Measurements from ENCODE around the gene CNTN1.

Gene CNTN1

GRCh38 chr12:40762072-40762471 lies 69.8 kb downstream of the CNTN1 start:
- no peaks in the 10 kb centered on the region for H3K79me2 ChIP-seq (ENCODE audit: control insufficient read depth, insufficient read depth, low read length)
- no peak overlapping the region for H4K8ac ChIP-seq (ENCODE audit: low read depth, low read length)
- no peak overlapping the region for H2AK5ac ChIP-seq (ENCODE audit: low read length)
- no peak overlapping the region for H3K9ac ChIP-seq (ENCODE audit: low read length)
- H3K79me1 ChIP-seq (ENCODE audit: low read length): no peaks in the 10 kb centered on the region
- no peak overlapping the region for H2BK120ac ChIP-seq (ENCODE audit: low read depth, low read length)
- WGBS (ENCODE audit: extremely low coverage, insufficient coverage, low lambda C conversion rate): no CpG with 5 or more reads among the region's 1 CpG
- no peak overlapping the region for H3K18ac ChIP-seq (ENCODE audit: low read length)
- H3K56ac ChIP-seq (ENCODE audit: low read length): no peak overlapping the region
- no peak overlapping the region for H3K4ac ChIP-seq (ENCODE audit: low read depth, low read length)
- H4K5ac ChIP-seq (ENCODE audit: low read length): no peak overlapping the region
- H3K27me3 ChIP-seq (ENCODE audit: insufficient read depth, low read length, poor library complexity): no peaks in the 10 kb centered on the region
- peak; percentile 12 for DNase-seq
- no peak overlapping the region for H3K4me3 ChIP-seq (ENCODE audit: low read length)
- no peak overlapping the region for H3K27ac ChIP-seq (ENCODE audit: low read depth, low read length)
- no peak overlapping the region for H3K4me2 ChIP-seq (ENCODE audit: low read length)
- H3K23ac ChIP-seq (ENCODE audit: low read length): no peak overlapping the region
- H2BK15ac ChIP-seq (replicated peaks; ENCODE audit: low read depth): no peak overlapping the region
- no peaks in the 10 kb centered on the region for H3K4me1 ChIP-seq (ENCODE audit: control insufficient read depth, low read depth, low read length)
- no peaks in the 10 kb centered on the region for H3K36me3 ChIP-seq (ENCODE audit: control insufficient read depth, insufficient read depth, low read length)
- no peak overlapping the region for H2BK5ac ChIP-seq (ENCODE audit: low read length)

- Histone ChIP-seq H3K4me2 (ENCODE audit: low read length) (no peak overlapping the region), H3K4ac (ENCODE audit: low read depth, low read length) (no peak overlapping the region), H3K18ac (ENCODE audit: low read length) (no peak overlapping the region), H3K27me3 (ENCODE audit: insufficient read depth, low read length, poor library complexity) (no peaks in the 10 kb centered on the region), H3K56ac (ENCODE audit: low read length) (no peak overlapping the region), H3K23ac (ENCODE audit: low read length) (no peak overlapping the region), H2BK5ac (ENCODE audit: low read length) (no peak overlapping the region), H2BK120ac (ENCODE audit: low read depth, low read length) (no peak overlapping the region), H4K8ac (ENCODE audit: low read depth, low read length) (no peak overlapping the region), H3K27ac (ENCODE audit: low read depth, low read length) (no peak overlapping the region), H3K4me3 (ENCODE audit: low read length) (no peak overlapping the region), H3K36me3 (ENCODE audit: control insufficient read depth, insufficient read depth, low read length) (no peaks in the 10 kb centered on the region), H2BK15ac (replicated peaks; ENCODE audit: low read depth) (no peak overlapping the region), H4K5ac (ENCODE audit: low read length) (no peak overlapping the region), H3K79me1 (ENCODE audit: low read length) (no peaks in the 10 kb centered on the region), H2AK5ac (ENCODE audit: low read length) (no peak overlapping the region), H3K9ac (ENCODE audit: low read length) (no peak overlapping the region), H3K4me1 (ENCODE audit: control insufficient read depth, low read depth, low read length) (no peaks in the 10 kb centered on the region), H3K79me2 (ENCODE audit: control insufficient read depth, insufficient read depth, low read length) (no peaks in the 10 kb centered on the region)
- no peak for DNase-seq
- WGBS (ENCODE audit: extremely low coverage, insufficient coverage, low lambda C conversion rate): no CpG with 5 or more reads among the region's 8 CpGs
Measured at GRCh38 chr12:40768125-40768864, 76.1 kb downstream of the CNTN1 start.

GRCh38 chr12:40769846-40770245 lies 77.6 kb downstream of the CNTN1 start:
- H4K8ac ChIP-seq (ENCODE audit: low read depth, low read length): no peak overlapping the region
- H3K23ac ChIP-seq (ENCODE audit: low read length): no peak overlapping the region
- H3K4me3 ChIP-seq (ENCODE audit: low read length): no peak overlapping the region
- no peak overlapping the region for H3K4me2 ChIP-seq (ENCODE audit: low read length)
- DNase-seq: no peak
- H3K4me1 ChIP-seq (ENCODE audit: control insufficient read depth, low read depth, low read length): no peaks in the 10 kb centered on the region
- no peak overlapping the region for H3K4ac ChIP-seq (ENCODE audit: low read depth, low read length)
- H2AK5ac ChIP-seq (ENCODE audit: low read length): no peak overlapping the region
- no peaks in the 10 kb centered on the region for H3K79me1 ChIP-seq (ENCODE audit: low read length)
- H3K27ac ChIP-seq (ENCODE audit: low read depth, low read length): no peak overlapping the region
- H3K18ac ChIP-seq (ENCODE audit: low read length): no peak overlapping the region
- no peaks in the 10 kb centered on the region for H3K27me3 ChIP-seq (ENCODE audit: insufficient read depth, low read length, poor library complexity)
- no CpG with 5 or more reads among the region's 2 CpGs for WGBS (ENCODE audit: extremely low coverage, insufficient coverage, low lambda C conversion rate)
- H4K5ac ChIP-seq (ENCODE audit: low read length): no peak overlapping the region
- no peak overlapping the region for H2BK15ac ChIP-seq (replicated peaks; ENCODE audit: low read depth)
- no peak overlapping the region for H2BK5ac ChIP-seq (ENCODE audit: low read length)
- no peak overlapping the region for H3K56ac ChIP-seq (ENCODE audit: low read length)
- no peaks in the 10 kb centered on the region for H3K79me2 ChIP-seq (ENCODE audit: control insufficient read depth, insufficient read depth, low read length)
- H3K36me3 ChIP-seq (ENCODE audit: control insufficient read depth, insufficient read depth, low read length): no peaks in the 10 kb centered on the region
- H2BK120ac ChIP-seq (ENCODE audit: low read depth, low read length): no peak overlapping the region
- no peak overlapping the region for H3K9ac ChIP-seq (ENCODE audit: low read length)

GRCh38 chr12:40770781-40771180 lies 78.5 kb downstream of the CNTN1 start:
- WGBS (ENCODE audit: extremely low coverage, insufficient coverage, low lambda C conversion rate): no CpG with 5 or more reads among the region's 2 CpGs
- Histone ChIP-seq H3K18ac (ENCODE audit: low read length) (no peak overlapping the region), H3K4me3 (ENCODE audit: low read length) (no peak overlapping the region), H3K4me2 (ENCODE audit: low read length) (no peak overlapping the region), H2AK5ac (ENCODE audit: low read length) (no peak overlapping the region), H3K9ac (ENCODE audit: low read length) (no peak overlapping the region), H3K79me1 (ENCODE audit: low read length) (no peaks in the 10 kb centered on the region), H4K5ac (ENCODE audit: low read length) (no peak overlapping the region), H3K23ac (ENCODE audit: low read length) (no peak overlapping the region), H2BK15ac (replicated peaks; ENCODE audit: low read depth) (no peak overlapping the region), H4K8ac (ENCODE audit: low read depth, low read length) (no peak overlapping the region), H3K56ac (ENCODE audit: low read length) (no peak overlapping the region), H2BK120ac (ENCODE audit: low read depth, low read length) (no peak overlapping the region), H3K36me3 (ENCODE audit: control insufficient read depth, insufficient read depth, low read length) (no peaks in the 10 kb centered on the region), H3K27me3 (ENCODE audit: insufficient read depth, low read length, poor library complexity) (no peaks in the 10 kb centered on the region), H3K79me2 (ENCODE audit: control insufficient read depth, insufficient read depth, low read length) (no peaks in the 10 kb centered on the region), H3K4me1 (ENCODE audit: control insufficient read depth, low read depth, low read length) (no peaks in the 10 kb centered on the region), H3K27ac (ENCODE audit: low read depth, low read length) (no peak overlapping the region), H2BK5ac (ENCODE audit: low read length) (no peak overlapping the region), H3K4ac (ENCODE audit: low read depth, low read length) (no peak overlapping the region)
- no peak for DNase-seq

GRCh38 chr12:40775661-40776060 lies 83.4 kb downstream of the CNTN1 start:
- H4K5ac ChIP-seq (ENCODE audit: low read length): no peak overlapping the region
- no peak overlapping the region for H3K18ac ChIP-seq (ENCODE audit: low read length)
- H3K4ac ChIP-seq (ENCODE audit: low read depth, low read length): no peak overlapping the region
- no CpG with 5 or more reads among the region's 2 CpGs for WGBS (ENCODE audit: extremely low coverage, insufficient coverage, low lambda C conversion rate)
- no peaks in the 10 kb centered on the region for H3K27me3 ChIP-seq (ENCODE audit: insufficient read depth, low read length, poor library complexity)
- no peak overlapping the region for H3K9ac ChIP-seq (ENCODE audit: low read length)
- no peak overlapping the region for H3K4me2 ChIP-seq (ENCODE audit: low read length)
- H3K56ac ChIP-seq (ENCODE audit: low read length): no peak overlapping the region
- H3K79me2 ChIP-seq (ENCODE audit: control insufficient read depth, insufficient read depth, low read length): no peaks in the 10 kb centered on the region
- H3K36me3 ChIP-seq (ENCODE audit: control insufficient read depth, insufficient read depth, low read length): no peaks in the 10 kb centered on the region
- H3K4me1 ChIP-seq (ENCODE audit: control insufficient read depth, low read depth, low read length): no peaks in the 10 kb centered on the region
- DNase-seq: no peak
- no peak overlapping the region for H2AK5ac ChIP-seq (ENCODE audit: low read length)
- no peak overlapping the region for H3K4me3 ChIP-seq (ENCODE audit: low read length)
- H2BK5ac ChIP-seq (ENCODE audit: low read length): no peak overlapping the region
- H3K27ac ChIP-seq (ENCODE audit: low read depth, low read length): no peak overlapping the region
- H4K8ac ChIP-seq (ENCODE audit: low read depth, low read length): no peak overlapping the region
- no peak overlapping the region for H3K23ac ChIP-seq (ENCODE audit: low read length)
- no peak overlapping the region for H2BK120ac ChIP-seq (ENCODE audit: low read depth, low read length)
- no peak overlapping the region for H2BK15ac ChIP-seq (replicated peaks; ENCODE audit: low read depth)
- H3K79me1 ChIP-seq (ENCODE audit: low read length): no peaks in the 10 kb centered on the region

- H3K79me2 ChIP-seq (ENCODE audit: control insufficient read depth, insufficient read depth, low read length): no peaks in the 10 kb centered on the region
- H3K56ac ChIP-seq (ENCODE audit: low read length): no peak overlapping the region
- no peaks in the 10 kb centered on the region for H3K79me1 ChIP-seq (ENCODE audit: low read length)
- H3K27ac ChIP-seq (ENCODE audit: low read depth, low read length): no peak overlapping the region
- no peak overlapping the region for H2AK5ac ChIP-seq (ENCODE audit: low read length)
- H2BK120ac ChIP-seq (ENCODE audit: low read depth, low read length): no peak overlapping the region
- no peaks in the 10 kb centered on the region for H3K4me1 ChIP-seq (ENCODE audit: control insufficient read depth, low read depth, low read length)
- H3K18ac ChIP-seq (ENCODE audit: low read length): no peak overlapping the region
- H3K9ac ChIP-seq (ENCODE audit: low read length): no peak overlapping the region
- no peak overlapping the region for H3K23ac ChIP-seq (ENCODE audit: low read length)
- no peak overlapping the region for H3K4me2 ChIP-seq (ENCODE audit: low read length)
- no peak overlapping the region for H3K4me3 ChIP-seq (ENCODE audit: low read length)
- H4K5ac ChIP-seq (ENCODE audit: low read length): no peak overlapping the region
- no peaks in the 10 kb centered on the region for H3K27me3 ChIP-seq (ENCODE audit: insufficient read depth, low read length, poor library complexity)
- no peak overlapping the region for H2BK15ac ChIP-seq (replicated peaks; ENCODE audit: low read depth)
- H4K8ac ChIP-seq (ENCODE audit: low read depth, low read length): no peak overlapping the region
- no peak overlapping the region for H2BK5ac ChIP-seq (ENCODE audit: low read length)
- no peak overlapping the region for H3K4ac ChIP-seq (ENCODE audit: low read depth, low read length)
- no peak for DNase-seq
- no peaks in the 10 kb centered on the region for H3K36me3 ChIP-seq (ENCODE audit: control insufficient read depth, insufficient read depth, low read length)
- WGBS (ENCODE audit: extremely low coverage, insufficient coverage, low lambda C conversion rate): 100% methylated on average over 1 of the region's 2 CpGs
Measured at GRCh38 chr12:40784102-40784501, 91.9 kb downstream of the CNTN1 start.
